HG03521 (cell line): Measurements from ENCODE around the gene CFAP300.

Experiments used
- ATAC-seq: cut with Tn5 transposase; IDR thresholded peaks from one replicate; pipeline ENCODE4 v1.9.1; 2021; ENCODE audit warnings: mild to moderate bottlenecking, moderate library complexity; ENCODE audit not compliant: unreplicated experiment

Gene CFAP300

GRCh38 chr11:102047305-102047924 is at the start of gene CFAP300:
Gene CFAP300, plus strand, starts transcription at chr11:102047437. Its CDS starts 34 bp downstream, at chr11:102047471.
- ATAC-seq: peak; percentile 72

- ATAC-seq: no peak
These were observed 45.4 kb upstream of the CFAP300 start for GRCh38 chr11:102001657-102002338.

- no peak for ATAC-seq
These were observed 43.0 kb upstream of the CFAP300 start for GRCh38 chr11:102004220-102004619.

GRCh38 chr11:102005306-102005705 is 41.9 kb upstream of the CFAP300 start:
- no peak for ATAC-seq

- ATAC-seq: no peak
These were observed 40.2 kb upstream of the CFAP300 start for GRCh38 chr11:102006835-102007566.

GRCh38 chr11:102007567-102008437 is 39.4 kb upstream of the CFAP300 start:
- peak; percentile 69 for ATAC-seq

GRCh38 chr11:102010776-102011494 is 36.3 kb upstream of the CFAP300 start:
- ATAC-seq: no peak

- ATAC-seq: no peak
These were observed 34.3 kb upstream of the CFAP300 start for GRCh38 chr11:102012946-102013345.

GRCh38 chr11:102014756-102015155 is 32.5 kb upstream of the CFAP300 start:
- no peak for ATAC-seq

GRCh38 chr11:102017026-102017425 is 30.2 kb upstream of the CFAP300 start:
- ATAC-seq: no peak

- ATAC-seq: no peak
These were observed 21.0 kb upstream of the CFAP300 start for GRCh38 chr11:102026217-102026616.

GRCh38 chr11:102026959-102027358 is 20.3 kb upstream of the CFAP300 start:
- ATAC-seq: no peak

- no peak for ATAC-seq
These were observed 10.5 kb upstream of the CFAP300 start for GRCh38 chr11:102036757-102037156.

GRCh38 chr11:102046841-102047240 is 396 bp upstream of the CFAP300 start:
- no peak for ATAC-seq

GRCh38 chr11:102050927-102051575 is 3.8 kb downstream of the CFAP300 start:
- no peak for ATAC-seq

- ATAC-seq: no peak
These were observed 14.0 kb downstream of the CFAP300 start for GRCh38 chr11:102061276-102061675.

GRCh38 chr11:102062106-102062505 is 14.9 kb downstream of the CFAP300 start:
- ATAC-seq: no peak

- no peak for ATAC-seq
These were observed 17.1 kb downstream of the CFAP300 start for GRCh38 chr11:102064316-102064715.

GRCh38 chr11:102070766-102071165 is 23.5 kb downstream of the CFAP300 start:
- ATAC-seq: no peak
